Ishikawa (cell line): Measurements from ENCODE around the gene HARS1.

Experiments
- CEBPB ChIP-seq: IDR thresholded peaks from 2 replicates; pipeline ENCODE4 v1.6.1; 2012
- CREB1 ChIP-seq: IDR thresholded peaks from 2 replicates; pipeline ENCODE4 v1.6.1; 2012; ENCODE audit warnings: low read depth
- EGR1 ChIP-seq: IDR thresholded peaks from 2 replicates; pipeline ENCODE4 v1.6.1; 2012
- EP300 ChIP-seq: IDR thresholded peaks from 2 replicates; pipeline ENCODE4 v1.6.1; 2012; ENCODE audit warnings: borderline replicate concordance
- FOXM1 ChIP-seq: IDR thresholded peaks from 2 replicates; pipeline ENCODE4 v1.6.1; 2012; ENCODE audit warnings: low read depth, borderline replicate concordance
- MAX ChIP-seq: IDR thresholded peaks from 2 replicates; pipeline ENCODE4 v1.6.1; 2012
- NFIC ChIP-seq: IDR thresholded peaks from 2 replicates; pipeline ENCODE4 v1.6.1; 2012
- RAD21 ChIP-seq: IDR thresholded peaks from 2 replicates; pipeline ENCODE4 v1.6.1; 2012; ENCODE audit warnings: low read depth
- REST ChIP-seq: IDR thresholded peaks from 2 replicates; pipeline ENCODE4 v1.6.1; 2012; ENCODE audit warnings: low read depth, mild to moderate bottlenecking
- TAF1 ChIP-seq: IDR thresholded peaks from 2 replicates; pipeline ENCODE4 v1.6.1; 2012; ENCODE audit warnings: low read depth, mild to moderate bottlenecking
- TCF12 ChIP-seq: IDR thresholded peaks from 2 replicates; pipeline ENCODE4 v1.6.1; 2012; ENCODE audit warnings: low read depth
- TEAD4 ChIP-seq: IDR thresholded peaks from 2 replicates; pipeline ENCODE4 v1.6.1; 2012
- USF1 ChIP-seq: IDR thresholded peaks from 2 replicates; pipeline ENCODE4 v1.6.1; 2012
- YY1 ChIP-seq: IDR thresholded peaks from 2 replicates; pipeline ENCODE4 v1.6.1; 2012; ENCODE audit warnings: low read depth
- ZBTB7A ChIP-seq: IDR thresholded peaks from 2 replicates; pipeline ENCODE4 v1.6.1; 2012; ENCODE audit warnings: low read depth

The HARS1 gene

GRCh38 chr5:140718266-140718592, 27.1 kb upstream of the HARS1 start:
- TF ChIP-seq CREB1 (no peak), USF1 (no peak), FOXM1 (no peak), TAF1 (no peak), YY1 (no peak), CEBPB (no peak), MAX (no peak), REST (no peak)

- TF ChIP-seq USF1, result no peak
- no peak for TF ChIP-seq EGR1
- no peak for TF ChIP-seq RAD21
- no peak for TF ChIP-seq MAX
- no peak for TF ChIP-seq TCF12
- no peak for TF ChIP-seq EP300
- no peak for TF ChIP-seq NFIC
- no peak for TF ChIP-seq CREB1
- no peak for TF ChIP-seq TEAD4
- no peak for TF ChIP-seq TAF1
- no peak for TF ChIP-seq CEBPB
- TF ChIP-seq REST, result no peak
Observed at GRCh38 chr5:140713562-140714094, 22.5 kb upstream of the HARS1 start.

- TF ChIP-seq TCF12 (no peak), TEAD4 (no peak), EP300 (no peak), TAF1 (no peak), NFIC (no peak), REST (no peak), CEBPB (no peak), YY1 (no peak), MAX (no peak), CREB1 (no peak), ZBTB7A (no peak)
Observed at GRCh38 chr5:140711794-140712193, 20.6 kb upstream of the HARS1 start.

GRCh38 chr5:140710899-140711552, 19.9 kb upstream of the HARS1 start:
- TF ChIP-seq CEBPB (peak; percentile 32; the same call in 1 of the 2 replicates), TEAD4 (peak; percentile 89), TAF1 (no peak), NFIC (peak; percentile 14; the same call in 1 of the 2 replicates), REST (peak; percentile 84), MAX (no peak), CREB1 (peak; percentile 63; the same call in 1 of the 2 replicates), EP300 (peak; percentile 38; the same call in 1 of the 2 replicates), ZBTB7A (peak; percentile 36; the same call in 1 of the 2 replicates), RAD21 (no peak), EGR1 (peak; percentile 24; the same call in 1 of the 2 replicates), FOXM1 (no peak), TCF12 (peak; percentile 38; the same call in 1 of the 2 replicates), YY1 (0 out of 2 replicates have a peak, but pooled peaks have one; percentile 51), USF1 (no peak)
